Stimulated activated CD8-positive, alpha-beta memory T cell treated with anti-CD3 and anti-CD28 coated beads, Interleukin-15, amount 100 ng/mL, for 48 hours (primary cell): ENCODE data around the gene EIF2S1.
"Not testable (repeated sequence)": the region's sequence is repeated elsewhere in the genome, so short reads cannot be mapped to it uniquely, and the experiment has no call there.

ENCODE experiments used
- DNase-seq, 2 donors: peaks; one replicate each; pipeline ENCODE4 v3.0.0-alpha.2; 2020; ENCODE audit warnings: low read depth in 2 of 2

The EIF2S1 gene

DNA sequence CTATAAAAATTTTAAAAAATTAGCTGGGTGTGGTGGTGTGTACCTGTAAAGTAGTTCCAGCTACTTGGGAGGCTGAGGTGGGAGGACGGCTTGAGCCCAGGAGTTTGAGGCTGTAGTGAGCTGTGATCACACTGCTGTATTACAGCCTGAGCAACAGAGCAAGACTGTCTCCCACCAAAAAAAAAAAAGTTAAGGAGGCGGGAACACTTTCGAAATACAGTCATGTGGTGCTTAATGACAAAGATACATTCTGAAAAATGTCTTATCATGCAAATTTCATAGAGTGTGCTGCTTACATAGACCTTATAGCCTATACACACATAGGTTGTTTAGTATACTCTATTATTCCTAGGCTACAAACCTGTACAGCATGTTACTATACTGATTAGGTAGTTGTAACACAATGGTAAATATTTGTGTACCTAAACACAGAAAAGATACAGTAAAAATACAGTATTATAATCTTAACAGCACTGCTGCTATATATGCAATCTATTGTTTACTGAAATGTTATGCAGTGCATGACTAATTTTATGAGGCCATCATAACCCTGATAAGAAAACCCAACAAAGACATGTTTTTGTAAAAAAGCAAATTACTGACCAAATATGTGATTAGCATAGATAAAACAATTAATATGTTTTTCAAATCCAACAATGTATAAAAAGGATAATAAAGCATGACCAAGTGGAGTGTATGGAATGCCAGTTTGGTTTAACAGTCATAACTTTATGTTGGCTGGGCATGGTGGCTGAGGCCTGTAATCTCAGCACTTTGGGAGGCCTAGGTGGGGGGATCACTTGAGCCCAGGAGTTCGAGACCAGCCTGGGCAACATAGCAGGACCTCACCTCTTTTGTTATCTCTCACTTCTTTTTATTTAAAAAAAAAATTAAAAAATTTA is 11.4 kb downstream of the EIF2S1 start:
- DNase-seq, result no peak

DNA sequence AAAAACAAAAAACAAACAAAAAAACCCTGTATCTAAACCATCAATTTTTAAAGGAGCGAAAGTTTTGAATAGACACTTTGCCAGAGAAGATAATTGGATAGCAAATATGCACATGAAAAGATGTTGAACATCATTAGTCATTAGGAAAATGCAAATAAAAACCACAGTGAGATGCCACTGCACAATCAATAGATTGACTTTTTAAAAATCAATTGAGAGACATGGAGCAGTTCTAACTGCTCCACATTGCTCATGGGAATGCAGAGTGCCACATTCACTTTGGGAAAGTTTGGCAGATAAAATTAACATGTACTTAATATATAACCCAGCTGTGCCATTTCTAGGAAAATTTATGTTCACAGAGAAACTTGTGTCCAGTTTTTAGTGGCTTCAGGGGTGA is 12.7 kb downstream of the EIF2S1 start:
- no peak for DNase-seq

DNA sequence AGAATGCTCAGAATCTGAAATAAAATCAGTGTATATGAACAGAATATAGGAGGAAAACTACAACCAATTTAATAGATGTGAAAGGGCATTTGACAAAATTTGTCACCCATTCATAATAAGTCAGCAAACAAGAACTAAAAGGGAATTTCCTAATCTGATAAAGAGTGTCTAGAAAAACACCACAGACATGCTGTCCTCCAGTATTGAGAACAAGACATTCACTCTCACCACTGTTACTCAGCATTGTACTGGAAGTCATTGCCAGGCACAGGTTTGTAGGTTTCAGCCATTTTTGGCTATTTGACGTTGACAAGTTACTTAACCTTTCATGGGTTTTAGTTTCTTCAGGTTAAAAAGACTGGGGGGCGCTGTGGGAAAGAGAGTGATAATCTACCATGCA is 13.2 kb downstream of the EIF2S1 start:
- no peak for DNase-seq

DNA sequence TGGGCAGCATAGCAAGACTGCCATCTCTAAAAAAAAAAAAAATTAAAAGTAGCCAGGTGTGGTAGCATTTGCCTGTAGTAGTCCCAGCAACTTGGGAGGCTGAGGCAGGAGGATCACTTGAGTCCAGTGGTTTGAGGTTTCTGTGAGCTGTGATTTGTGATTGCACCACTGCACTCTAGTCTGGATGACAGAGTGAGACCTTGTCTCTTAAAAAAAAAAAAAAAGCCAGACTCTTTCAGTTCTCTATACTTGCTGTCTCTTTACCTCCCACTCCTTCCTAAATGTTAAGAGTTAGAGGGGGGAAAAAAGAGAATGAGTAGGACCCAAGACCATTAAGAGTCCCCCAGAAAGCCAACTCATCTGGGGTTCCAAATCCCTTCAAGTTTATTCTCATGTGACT is 17.8 kb downstream of the EIF2S1 start:
- no peak for DNase-seq

DNA sequence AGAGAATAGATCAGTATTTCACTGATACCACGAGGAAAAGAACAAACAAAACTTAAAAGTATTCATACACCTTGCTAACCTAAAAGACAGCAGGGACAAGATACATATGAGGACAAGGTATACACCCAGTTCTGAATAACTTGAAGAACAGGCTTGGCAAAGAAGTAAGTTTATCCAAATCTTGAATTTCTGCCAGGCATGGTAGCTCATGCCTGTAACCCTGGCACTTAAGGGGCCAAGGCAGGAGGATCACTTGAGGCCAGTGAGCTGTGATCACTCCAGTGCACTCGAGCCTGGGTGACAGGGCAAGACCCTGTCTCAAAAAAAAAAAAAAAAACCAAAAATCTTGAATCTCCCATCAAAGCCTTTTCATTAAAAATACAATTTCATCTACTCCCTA is 25.0 kb downstream of the EIF2S1 start:
- no peak for DNase-seq

DNA sequence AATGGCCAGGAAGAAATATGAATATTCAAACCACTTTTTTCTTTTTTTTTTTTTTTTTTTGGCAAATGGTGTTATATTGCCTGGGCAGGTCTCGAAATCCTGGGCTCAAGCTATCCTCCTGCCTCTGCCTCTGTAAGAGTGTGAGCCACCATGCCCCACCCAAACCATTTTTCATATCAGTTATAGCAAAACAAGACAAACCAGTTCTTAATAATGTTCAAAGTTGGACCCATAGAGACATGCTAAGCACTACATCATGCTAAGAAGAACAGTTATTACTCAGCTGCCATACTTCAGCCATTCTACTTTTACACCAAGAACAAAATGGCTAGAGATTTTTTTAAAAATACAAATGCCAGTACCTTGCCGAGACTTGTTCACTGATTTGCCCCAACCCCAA is 25.5 kb downstream of the EIF2S1 start:
- no peak for DNase-seq

DNA sequence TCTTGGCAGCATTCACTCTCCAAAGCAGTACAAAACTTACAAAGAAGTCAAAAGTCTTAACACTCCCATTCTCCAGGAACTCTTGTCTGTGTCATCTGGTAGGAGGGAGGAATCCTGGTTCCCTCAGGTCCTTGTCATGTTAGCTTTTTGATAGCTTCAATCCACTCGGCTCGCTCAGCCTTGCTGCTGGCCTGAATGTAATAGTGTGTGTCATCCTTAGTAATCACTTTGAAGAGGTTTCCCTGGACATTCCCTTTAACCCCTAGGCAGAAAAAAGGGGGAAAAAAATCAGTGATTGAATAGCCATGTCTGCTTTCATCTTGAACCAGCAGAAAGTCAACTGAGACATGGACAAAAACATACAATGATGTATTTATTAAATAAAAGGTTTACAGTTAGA is 27.1 kb downstream of the EIF2S1 start:
- no peak for DNase-seq

DNA sequence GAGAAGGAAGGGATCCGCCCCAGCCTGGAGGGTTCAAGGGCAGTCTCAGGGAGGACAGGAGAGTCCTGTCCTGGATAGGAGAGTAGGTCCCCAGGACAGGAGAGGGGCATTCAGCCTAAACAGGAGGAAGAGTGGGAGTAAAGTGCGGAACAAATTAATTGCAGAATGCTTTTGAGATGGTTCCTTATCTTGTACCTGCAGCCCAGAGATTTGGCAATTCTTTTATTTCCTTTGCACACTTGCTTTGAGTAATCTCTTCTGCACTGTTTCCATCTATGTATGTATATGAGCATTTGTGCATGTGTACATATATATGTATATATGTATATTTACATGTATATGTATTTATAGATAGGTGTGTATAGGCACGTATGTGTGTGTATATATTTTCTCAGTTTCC is 29.1 kb downstream of the EIF2S1 start:
- DNase-seq, result no peak

DNA sequence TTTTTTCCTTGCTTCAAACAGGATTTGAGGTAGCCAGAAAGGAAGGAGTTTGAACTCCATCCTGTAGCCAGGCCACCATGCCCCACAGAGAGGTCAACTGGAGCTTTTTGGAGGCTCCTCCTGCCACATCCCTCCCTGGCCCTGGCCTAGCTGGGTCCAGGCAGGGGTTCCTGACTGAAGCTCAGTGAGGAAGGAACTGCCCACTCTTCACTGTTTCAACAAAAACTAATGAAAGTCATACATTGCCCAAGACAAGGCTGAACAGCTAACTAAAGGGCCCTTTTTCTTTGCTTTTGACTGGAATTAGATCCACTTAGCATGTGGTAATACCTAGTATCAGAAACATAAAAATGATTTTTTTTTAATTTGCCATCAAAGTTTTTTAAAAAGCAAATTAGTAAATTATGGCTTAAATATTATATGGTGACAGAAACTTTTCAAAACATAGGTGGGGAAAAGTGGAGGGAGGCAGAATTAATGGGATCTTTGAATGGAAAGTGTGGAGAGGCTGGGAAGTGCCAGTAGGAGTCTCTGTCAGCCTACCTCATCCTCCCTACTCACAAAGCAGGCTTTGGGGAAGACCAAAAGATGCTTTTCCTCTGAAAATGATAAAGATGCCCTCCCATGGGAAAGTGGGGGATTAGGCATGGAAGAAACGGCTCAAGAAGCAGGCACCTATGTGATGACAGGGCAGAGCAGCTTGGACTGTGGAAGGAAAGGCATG is 29.8 kb downstream of the EIF2S1 start:
- DNase-seq, result no peak

DNA sequence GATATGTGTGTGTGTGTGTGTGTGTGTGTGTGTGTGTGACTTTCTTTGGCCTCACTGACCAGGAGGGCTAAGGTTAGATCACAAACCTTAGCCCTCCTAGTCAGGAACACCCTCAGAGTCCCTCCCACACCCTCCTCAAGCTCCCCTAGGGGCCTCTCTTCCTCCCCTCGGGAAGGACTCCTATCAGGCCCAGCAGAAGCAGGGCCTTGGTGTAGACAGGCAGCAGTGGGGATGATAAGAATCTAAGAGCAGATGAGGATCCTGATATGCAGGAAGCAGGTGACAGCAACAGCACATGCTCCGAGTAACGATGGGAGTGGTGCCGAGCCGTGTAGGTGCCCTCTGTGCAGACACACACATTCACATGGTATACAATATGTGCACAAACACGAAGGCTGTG is 31.1 kb downstream of the EIF2S1 start:
- no peak for DNase-seq

DNA sequence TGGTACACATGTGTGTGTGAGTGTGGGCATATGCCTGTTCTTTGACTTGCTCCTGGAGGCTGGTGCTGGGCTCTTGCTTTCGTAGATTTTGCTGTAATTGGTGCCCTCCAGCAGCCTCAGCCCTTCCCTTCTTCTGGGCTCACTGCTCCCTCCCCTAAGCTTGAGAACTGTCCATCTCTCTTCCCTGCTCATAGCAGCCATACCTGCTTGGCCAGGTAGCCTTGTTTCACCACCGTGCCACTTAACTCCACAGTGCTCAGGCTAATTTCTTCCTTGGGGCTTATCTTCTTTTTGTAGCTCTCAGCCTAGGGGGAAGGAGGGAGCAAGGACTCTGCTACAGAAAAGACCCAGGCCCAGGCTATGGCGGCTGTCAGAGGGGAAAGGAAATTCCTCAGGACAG is 32.0 kb downstream of the EIF2S1 start:
- no peak for DNase-seq

DNA sequence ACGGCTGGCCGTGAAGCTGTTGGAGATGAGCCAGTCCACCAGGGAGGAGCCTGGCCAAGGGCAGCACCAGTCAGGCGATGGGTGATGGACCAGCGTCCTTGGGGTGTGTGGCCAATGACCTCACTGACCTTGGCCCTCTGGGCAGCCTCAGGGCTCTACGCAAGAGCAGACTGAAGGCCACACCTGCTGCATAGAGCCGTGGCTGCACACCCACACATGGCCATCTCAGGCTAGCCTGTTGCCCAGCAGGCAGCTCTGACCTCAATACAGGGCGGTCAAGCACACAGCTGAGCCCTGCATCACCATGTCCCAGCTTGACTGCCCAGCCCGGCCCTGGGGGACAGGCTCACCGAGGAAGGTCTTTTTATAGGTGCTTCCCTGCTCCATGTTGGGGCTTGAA is 32.7 kb downstream of the EIF2S1 start:
- DNase-seq, result no peak

DNA sequence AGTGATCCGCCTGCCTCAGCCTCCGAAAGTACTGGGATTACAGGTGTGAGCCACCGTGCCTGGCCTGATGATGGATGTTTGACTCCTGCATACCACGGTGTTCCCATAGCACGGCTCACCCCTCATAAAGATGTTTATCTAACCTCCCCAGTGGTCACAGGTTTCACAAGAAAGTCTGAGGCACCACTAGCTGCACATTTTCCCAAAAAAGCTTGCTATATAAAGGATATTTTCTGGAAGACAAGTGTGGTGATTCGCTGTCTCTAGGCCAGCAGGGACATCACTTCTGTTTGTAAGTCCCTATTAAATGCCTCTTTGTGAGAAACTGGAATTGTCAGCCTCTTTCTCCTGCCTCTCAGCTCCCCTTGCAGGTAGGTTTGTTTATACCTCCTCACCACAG is 33.6 kb downstream of the EIF2S1 start:
- DNase-seq, result no peak

DNA sequence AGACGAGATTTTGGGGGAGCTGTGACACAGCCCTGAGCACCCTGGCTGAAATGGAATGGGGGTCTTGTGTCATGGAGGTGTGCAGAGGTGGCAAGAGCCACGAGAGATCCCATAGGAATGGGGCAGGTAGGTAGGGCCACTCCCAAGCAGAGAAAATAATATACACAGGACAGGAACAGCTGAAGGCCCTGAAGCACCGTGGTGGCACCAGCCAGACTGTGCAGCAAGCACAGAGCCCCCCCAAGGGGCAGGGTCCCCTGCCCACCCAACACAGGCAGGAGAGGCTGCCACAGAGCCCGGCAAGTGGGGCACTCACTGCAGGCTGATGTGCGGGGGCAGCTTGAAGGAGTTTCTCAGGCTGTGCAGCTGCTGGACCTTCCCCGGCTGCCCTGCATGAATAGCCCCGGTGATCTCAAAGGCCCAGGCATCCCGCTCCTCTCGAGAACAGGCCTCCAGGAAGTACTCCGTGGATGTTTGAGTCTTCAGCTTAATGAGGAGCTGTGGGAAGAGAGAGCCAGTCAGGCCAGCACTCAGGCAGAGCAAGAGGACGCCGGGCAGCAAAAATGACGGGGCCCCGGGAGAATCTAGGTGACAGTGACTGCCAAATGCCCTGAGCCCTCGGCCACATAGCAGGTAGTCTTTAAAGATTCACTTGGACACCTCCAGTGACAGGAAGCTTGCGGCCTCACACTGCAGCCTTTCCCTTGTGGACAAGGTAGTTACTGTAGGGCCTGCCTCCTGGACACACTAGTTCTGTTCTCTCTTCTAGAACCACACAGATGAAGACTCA is 35.2 kb downstream of the EIF2S1 start:
- no peak for DNase-seq

DNA sequence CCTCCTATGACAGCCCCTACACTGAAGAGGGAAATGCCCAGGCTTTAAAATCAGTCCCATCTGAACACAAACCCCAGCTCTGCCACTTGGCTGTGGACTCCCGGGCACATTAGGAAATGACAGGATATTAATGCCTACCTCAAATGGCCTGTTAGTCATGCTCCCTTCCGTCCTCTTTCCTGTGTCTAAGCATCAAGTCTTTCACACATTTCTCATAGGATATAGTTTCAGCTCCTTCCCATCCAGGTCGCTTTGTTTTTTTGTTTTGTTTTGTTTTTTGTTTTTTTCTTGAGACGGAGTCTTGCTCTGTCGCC is 35.7 kb downstream of the EIF2S1 start:
- DNase-seq, result no peak

DNA sequence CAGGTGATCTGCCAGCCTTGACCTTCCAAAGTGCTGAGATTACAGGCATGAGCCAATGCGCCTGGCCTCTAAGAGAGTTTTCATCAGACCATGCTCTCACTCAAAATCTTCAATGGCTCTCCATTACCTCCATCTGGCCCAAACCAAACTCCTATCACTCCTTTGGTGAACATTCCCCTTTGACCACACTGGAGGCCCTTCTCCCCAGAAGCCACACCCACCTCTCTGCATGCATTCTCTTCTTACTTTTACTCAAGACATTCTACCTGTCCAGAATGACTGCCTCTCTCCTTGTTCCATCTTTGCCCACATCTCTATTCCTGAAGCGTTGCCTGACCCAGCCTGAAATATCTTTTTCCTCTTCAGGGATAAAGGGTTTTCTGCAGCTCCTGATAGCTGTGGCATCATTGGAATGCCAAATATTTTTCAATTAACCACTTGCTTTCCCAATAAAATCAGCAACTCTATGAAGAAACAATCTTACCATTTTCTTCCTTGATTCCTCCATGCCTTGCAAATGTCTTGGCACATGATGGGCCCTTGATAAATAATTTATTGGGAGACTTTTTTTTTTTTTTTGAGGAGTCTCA is 36.3 kb downstream of the EIF2S1 start:
- DNase-seq, result no peak

DNA sequence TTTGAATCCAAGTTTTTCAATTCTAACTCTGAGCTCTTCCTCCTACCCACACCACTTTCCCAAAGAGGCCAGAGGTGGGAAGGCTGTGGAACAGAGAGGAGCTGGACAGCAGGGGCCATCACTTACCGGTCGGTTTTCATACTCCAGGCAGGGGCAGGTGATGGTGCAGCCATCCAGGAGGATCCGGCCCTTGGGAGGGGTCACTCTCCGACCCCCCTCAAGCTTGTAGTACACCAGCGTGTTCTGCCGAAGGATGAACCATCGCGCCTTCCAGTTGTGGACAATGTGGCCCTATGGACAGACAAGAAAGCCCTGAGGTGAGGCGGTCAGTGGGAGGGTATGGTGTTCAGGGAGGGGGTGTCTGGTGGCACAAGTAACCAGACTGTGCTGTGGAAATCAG is 37.4 kb downstream of the EIF2S1 start:
- no peak for DNase-seq

DNA sequence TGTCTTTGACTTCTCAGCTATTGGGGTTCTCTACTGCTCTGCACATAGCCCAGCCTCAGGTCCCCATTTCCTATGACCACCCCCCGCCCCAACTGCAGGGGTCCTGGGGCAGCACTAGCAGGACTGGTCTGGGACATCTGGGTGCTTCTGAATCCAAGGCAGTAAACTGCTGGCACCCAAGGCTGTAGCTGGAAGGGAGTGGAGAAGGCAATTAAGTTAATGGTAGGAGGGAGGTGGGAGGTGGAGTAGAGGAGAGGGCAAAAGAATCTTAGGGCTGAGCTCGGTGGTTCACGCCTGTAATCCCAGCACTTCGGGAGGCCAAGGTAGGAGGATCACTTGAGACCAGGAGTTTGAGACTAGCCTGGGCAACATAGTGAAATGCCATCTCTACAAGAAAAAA is 40.3 kb downstream of the EIF2S1 start:
- DNase-seq, result no peak

DNA sequence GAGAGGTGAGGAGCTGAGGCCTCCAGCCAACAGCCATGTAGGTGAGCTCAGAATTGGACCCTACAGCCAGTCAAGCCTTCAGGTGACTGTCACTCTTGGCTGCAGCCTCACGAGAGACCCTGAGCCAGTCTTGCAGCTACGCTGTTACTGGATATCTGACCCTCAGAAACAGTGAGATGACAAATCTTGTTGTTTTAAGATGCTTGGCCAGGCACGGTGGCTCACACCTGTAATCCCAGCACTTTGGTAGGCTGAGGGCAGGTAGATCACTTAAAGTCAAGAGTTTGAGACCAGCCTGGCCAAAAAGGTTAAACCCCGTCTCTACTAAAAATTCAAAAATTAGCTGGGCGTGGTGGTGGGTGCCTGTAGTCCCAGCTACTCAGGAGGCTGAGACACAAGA is 45.6 kb downstream of the EIF2S1 start:
- no peak for DNase-seq

DNA sequence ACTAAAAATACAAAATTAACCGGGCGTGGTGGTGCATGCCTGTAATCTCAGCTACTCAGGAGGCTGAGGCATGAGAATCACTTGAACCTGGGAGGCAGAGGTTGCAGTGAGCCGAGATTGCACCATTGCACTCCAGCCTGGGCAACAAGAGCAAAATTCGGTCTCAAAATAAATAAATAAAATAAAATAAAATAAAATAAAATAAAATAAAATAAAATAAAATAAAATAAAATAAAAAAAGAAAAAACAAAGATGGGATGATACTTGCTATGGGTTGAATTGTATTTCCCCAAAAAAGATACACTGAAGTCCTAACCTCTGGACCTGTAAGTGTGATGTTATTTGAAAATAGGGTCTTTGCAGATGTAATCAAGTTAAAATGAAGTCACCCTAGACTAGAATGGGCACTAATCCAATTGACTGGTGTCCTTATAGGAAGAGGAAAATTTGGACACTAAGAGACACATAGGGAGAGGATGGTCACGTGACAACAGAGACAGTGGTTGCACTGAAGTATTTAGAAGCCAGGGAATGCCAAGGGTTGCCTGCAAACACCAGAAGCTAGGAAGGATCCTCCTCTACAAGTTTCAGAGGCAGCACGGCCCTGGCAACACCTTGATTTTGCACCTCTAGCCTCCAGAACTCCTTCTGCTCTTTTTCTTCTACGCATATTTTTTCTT is 48.1 kb downstream of the EIF2S1 start:
- not testable (repeated sequence) for DNase-seq

DNA sequence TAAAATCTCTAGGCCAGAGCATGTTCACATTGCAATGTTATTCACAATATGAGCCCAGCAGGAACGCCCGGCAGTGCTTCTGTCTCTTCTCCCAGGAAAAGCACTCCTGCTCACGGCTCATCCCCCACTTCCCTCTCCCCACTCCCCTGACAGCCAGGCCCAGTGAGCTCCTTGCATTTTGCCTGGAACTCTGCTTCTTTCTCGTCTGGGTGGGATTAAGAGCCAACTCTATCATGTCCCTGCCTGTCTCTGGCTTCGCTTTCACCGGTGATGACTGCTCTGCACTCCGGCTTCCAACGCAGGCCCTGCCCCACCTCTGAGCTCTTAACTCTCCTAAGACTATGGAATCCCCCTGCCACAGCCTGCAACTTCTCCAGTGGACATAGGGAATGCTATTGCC is 49.3 kb downstream of the EIF2S1 start:
- no peak for DNase-seq

DNA sequence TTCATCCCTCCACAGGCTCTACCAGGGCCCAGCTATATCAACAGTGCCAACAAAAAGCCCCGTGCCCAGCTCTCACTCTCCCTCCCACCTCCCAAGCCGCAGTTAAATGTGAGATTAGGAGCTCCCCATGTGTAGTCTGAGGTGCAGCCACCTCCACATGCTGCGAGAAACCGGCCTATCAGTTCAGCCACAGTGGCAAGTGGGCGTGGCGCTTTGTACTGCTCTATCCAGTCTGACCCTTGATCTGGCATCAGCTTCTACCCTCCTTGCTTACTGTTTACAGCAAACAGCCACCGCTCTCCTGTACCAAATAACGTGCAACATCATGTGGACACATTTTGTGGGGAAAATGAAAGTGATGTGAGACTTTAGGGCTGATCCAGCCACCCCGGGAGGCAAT is 50.2 kb downstream of the EIF2S1 start:
- no peak for DNase-seq
